ENCODE results near the gene CEP250.

DNA sequence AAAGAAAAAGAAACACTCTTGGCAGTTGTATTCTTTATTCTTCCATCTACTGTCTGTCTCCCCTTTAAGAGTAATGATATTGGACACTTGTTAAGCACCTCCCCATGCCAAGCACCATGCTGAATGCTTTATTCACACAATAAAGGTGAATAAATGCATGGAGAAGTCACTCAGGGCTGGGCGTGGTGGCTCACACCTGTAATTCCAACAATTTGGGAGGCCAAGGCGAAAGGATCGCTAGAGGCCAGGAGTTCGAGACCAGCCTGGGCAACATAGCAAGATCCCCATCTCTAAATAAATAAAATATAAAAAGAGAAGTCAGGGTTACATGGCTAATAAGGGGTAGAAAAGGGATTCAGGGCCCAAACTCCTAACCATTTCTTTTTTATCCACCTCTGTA, 32.1 kb downstream of the CEP250 start:
- TF ChIP-seq, protein P1, sequence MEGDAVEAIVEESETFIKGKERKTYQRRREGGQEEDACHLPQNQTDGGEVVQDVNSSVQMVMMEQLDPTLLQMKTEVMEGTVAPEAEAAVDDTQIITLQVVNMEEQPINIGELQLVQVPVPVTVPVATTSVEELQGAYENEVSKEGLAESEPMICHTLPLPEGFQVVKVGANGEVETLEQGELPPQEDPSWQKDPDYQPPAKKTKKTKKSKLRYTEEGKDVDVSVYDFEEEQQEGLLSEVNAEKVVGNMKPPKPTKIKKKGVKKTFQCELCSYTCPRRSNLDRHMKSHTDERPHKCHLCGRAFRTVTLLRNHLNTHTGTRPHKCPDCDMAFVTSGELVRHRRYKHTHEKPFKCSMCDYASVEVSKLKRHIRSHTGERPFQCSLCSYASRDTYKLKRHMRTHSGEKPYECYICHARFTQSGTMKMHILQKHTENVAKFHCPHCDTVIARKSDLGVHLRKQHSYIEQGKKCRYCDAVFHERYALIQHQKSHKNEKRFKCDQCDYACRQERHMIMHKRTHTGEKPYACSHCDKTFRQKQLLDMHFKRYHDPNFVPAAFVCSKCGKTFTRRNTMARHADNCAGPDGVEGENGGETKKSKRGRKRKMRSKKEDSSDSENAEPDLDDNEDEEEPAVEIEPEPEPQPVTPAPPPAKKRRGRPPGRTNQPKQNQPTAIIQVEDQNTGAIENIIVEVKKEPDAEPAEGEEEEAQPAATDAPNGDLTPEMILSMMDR (optimal IDR thresholded peaks at IDR 0.05 in 1 of 3, IDR thresholded peaks at IDR 0.05 in 1 of 3, conservative IDR thresholded peaks at IDR 0.05 in 1 of 3; ENCODE audit: extremely low read depth in 1 of 3, insufficient read depth in 2 of 3, low read length in 3 of 3) = no peak
- no peak for TF ChIP-seq EZH2 (IDR thresholded peaks at IDR 0.05; ENCODE audit: low read length)
